Measurements from ENCODE around the gene MAD1L1.

- no peak for TF ChIP-seq GATA2 (IDR thresholded peaks at IDR 0.05; ENCODE audit: low read depth, low read length)
- no peak for TF ChIP-seq GATA3 (IDR thresholded peaks at IDR 0.05; ENCODE audit: low read depth, low read length)
These were observed 86.7 kb downstream of the MAD1L1 start for GRCh38 chr7:2145835-2146580.
